GM21423 (cell line): ENCODE data around the gene LEPR.

Experiments used
- ATAC-seq: cut with Tn5 transposase; IDR thresholded peaks from one replicate; pipeline ENCODE4 v1.9.1; 2021; ENCODE audit warnings: mild to moderate bottlenecking, moderate library complexity; ENCODE audit not compliant: unreplicated experiment

LEPR gene

DNA sequence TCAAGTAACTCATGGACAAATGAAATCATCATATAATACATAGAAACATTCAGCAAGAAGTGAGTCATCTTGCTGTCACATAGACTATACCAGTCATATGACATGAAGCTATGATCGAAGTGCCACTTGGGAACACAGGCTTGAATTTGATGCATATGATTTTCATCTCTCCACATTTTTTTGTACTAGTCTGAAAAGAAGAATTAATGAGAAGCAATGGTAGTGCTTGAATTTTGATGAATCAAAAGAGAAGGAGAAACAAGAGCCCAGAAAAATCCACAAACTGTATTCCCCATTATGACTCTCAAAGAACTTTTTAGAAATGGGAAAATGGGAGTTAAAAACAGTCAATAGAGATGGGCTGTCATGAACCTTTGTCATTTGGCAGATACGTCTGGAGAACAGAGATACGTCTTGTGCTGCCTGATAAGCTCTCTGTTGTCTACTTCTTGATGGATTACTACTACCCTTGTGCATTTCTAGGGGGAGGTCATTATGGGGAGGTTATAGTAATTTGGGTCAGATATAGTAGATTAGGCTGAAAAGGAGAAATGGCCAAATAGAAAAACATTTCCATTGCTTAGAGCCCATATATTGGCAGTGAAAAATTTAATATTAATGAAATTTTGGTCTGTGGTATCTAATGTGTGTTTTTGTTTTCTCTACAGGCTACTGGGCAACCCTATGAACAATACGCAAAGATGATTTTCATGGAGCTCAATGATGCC lies 8.0 kb upstream of the LEPR start:
- no peak for ATAC-seq

DNA sequence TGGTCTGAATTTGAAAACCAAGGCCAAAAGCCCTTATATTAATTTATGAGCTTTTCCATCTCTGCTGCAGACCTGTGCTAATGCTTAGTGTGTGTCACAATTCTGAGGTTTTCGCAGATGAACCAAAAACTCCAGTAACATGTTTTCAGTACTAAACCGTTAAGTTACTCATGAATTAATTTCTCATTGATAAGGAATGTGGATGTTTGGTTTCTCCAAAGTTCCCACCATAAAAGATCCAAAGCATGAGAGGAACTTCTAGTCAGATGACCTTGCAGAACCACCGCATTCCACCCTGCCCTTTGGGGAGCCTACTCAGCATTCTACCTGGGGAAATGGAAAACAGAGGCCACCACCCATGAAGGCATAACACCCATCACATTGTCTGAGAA lies 7.5 kb upstream of the LEPR start:
- no peak for ATAC-seq

DNA sequence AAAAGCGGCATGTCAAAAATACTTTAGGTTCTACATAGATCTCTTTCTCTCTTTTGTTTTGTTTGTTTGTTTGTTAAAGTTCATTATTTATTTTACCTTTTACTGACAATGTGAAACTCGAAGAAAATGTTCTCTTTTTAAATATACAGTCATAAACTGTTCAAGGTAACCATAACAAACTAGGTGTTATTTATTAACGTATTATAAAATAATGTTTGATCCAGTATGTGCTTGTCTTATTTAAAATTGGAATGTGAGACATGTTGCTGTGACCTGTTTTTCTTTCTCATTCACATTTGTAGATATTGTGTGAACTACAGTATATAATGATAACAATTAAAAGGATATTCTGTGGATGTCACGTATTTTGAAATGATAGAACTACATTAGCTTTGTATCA lies 5.9 kb upstream of the LEPR start:
- no peak for ATAC-seq

DNA sequence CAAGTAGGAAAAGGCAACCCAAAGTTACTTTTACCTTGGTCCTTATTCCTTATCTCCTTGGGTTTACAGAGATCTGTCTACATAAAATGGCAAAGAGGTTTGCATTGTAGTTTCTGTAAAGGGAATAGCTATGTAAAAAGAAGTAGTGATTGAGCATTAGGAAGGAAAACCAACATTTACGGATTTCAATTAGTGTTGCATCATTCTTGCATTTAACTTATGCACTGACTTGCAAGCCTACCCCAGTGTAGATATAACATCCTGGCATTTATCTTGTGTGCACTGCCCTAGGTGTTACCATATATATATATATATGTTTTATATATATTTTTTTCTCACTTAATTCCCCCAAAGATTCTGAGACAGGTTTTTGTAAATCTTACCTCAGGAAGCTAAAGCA lies 3.7 kb upstream of the LEPR start:
- ATAC-seq = no peak

DNA sequence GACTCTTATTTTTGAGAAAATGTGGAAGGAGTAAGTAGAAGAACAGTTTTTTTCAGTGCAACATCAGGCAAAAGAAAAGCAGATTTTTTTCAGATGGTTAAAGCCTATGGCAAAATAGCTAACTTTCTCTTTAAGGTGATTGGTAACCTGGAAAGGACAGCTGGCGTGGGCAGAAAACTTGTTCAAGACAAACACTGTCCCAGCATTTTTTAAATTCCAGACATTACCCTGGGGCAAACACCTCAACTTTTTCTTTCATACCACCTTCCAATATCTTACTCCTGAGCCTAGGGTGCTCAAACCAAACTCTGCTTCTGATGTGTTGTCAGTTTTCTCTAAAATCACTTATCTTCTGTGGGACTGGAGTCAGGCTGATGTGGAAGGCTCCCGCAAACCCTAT lies 2.7 kb upstream of the LEPR start:
- ATAC-seq = no peak

DNA sequence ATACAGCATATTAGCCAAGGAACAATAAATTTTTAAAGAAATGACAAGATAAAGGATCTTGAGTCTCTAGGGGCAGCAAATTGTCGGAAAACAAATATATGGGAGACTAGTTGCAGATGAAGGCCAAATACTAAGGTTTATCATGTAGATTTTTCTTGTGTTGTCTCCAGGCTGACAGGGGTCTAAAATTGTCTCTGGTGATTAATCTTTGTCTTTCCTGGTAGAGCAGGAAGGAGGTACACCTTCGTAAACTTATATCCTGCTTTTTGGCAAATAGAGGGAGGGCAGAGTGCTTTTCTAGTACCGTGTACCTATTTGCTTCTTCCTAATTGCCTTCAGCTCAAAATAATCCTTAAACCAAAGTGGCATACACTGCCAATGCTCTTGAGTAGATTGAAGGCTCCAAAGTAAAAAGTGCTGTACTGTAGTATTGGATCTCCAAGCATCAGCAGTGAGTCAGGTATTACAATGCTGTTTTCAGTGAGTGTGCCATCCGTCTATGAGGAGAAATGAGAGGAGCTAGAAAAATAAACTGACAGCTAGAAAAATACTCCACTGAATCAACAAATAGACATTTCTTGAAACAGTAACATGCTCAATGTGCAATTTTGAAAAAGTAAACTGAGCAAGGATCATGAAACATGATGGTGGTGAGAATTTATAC lies 1.8 kb upstream of the LEPR start:
- no peak for ATAC-seq

DNA sequence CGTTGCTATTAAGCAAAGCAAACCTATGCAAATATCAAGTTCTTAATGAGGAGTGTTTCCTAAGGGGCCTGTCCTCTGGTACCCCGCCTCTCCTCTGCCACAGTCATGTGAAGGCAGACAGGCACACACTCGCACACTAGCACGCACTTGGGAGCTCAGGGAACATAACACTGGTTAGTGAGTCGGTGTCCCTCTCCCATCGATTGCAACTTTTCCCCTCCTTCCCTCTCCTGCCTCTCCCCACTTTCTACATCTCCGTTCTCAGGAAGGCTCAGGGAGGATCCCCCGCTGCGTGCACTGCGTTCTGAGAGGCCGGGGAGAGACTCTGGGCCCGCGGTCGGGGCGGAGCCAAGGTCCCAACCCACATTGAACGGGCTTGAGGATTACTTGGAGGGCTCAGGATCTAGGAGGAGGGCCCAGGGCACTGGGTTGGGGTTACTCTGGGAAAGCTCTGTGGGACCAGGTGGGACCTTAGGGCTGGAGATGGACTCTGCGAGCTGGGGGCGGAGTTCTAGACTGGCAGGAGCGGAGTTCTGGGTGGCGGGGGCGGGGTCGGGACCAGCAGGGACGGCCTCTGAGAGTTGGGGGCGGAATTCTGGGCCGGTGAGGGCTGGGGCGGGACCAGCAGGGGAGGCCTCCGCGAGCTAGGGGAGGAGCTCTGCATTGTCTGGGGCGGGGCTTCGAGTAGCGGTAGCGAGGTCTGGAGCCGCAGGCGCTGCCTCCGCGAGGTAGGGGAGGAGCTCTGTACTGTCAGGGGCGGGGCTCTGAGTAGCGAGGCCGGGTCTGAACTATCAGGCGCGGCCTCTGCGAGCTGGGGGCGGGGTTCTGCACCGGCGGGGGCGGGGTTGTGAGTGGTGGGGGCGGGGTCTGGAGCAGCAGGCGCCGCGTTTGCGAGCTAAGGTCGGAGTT lies 533 bp upstream of the LEPR start:
- peak; percentile 92 for ATAC-seq

DNA sequence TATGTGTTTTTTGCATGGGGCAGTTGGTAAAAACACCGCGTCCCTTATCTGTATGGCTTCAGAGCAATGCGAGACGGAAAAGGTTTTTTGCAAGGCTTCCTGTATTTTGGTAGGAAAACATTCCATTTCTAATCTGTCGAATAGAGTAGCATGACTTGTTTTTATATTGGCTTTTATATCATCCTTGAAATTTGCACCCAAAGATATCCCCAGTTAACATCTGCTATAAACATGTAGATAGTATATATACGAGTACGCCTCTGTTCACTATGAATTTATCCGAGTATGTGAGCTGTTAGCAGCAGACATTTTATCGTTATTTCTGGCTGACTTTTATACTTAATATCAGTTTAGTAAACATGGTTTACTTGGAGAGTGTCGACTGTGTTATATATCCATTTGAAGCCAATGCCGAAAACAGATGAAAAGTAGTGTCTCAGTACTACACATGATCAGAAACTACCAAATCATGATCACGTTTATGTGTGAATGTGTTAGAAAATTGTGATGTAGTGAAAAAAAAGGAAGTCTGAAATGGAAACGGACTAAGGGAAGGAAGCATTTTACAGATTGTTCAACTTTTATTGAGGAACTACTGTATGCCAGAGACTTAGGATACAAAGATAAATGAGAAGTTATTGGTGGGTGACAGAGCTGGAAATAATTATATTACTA lies 1.0 kb downstream of the LEPR start:
- no peak for ATAC-seq

DNA sequence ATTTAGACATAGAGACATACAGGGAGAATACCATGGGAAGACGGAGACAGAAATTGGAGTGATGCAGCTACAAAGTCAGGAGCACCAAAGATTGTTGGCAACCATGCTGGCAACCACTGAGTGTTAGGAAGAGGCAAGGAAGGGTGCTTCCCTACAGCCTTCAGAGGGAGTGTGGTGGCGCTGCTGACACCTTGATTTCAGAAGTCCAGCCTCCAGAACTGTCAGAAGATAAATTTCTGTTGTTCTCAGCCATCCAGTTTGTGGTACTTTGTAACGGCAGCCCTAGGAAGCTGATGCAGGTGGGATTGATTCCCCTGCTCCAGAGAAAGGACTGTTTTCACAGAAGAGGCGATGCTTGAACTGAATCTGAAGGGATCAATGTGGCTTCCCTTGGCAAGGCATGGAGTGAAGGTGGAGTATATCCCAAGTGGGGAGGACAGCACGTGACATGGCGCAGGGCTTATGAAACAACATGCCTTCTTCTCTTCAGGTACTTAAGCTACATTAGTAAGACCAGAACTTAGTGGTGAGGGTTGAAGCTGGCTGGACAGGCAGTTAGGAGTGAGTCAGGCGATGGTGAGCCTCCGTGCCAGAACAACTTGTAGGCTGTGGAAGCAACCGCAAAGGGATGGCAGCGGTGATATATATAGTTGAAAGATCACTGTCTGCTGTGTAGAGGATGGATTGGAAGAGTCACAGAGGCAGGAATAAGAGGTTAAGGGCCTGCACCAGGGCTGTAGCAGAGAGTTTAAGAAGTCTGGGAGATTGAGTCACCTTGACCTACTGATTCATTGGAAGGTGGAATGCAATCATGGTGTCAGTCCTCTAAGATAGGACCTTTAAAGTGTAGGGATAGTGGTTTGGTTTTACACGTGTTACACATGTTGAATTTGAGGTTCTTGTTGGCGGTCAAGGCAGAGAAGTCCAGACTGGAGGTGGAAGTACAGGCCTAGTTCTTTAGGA lies 2.1 kb downstream of the LEPR start:
- ATAC-seq = no peak

DNA sequence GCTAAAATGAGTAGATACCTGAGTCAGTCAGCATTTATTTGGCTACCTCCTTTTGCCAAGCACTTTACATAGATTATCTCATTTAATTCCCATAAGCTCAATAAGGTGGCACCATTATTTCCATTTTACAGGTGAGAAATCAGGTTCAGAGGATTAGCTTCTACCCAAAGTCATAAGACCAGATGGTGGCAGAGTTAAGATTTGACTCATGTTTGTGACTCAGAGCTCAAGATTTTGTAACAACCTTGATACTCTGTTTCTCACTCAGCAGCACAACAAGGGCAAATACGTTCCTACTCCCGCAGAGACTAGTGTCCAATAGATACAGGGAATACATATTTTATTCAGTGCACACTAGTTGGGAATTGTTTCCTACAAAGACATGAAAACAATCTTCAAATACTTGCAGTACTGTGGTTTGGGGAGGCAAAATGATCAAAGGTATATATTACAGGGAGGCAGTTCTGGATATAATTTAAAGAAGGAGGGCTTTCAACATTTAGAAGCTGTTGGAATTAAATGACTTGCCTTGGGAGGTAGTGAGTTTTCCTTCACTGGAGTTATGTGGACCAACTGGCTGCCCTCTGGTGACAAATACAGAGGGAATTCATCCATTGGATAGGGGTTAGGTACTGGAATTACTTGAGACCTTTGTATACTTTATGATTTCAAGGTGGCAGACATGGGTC lies 3.6 kb downstream of the LEPR start:
- no peak for ATAC-seq

DNA sequence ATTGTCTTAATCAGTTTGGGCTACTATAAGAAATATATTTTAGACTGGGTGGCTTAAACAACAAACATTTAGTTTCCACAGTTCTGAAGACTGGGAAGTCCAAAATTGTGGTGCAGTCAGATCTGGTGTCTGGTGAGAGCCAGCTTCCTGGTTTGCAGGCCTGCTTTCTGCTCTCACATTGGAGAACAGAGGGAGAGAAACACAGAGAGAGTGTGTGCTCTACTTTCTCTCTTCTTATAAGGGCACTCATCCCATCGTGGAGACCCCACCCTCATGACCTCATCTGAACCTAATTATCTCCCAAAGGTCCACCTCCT lies 4.1 kb downstream of the LEPR start:
- no peak for ATAC-seq

DNA sequence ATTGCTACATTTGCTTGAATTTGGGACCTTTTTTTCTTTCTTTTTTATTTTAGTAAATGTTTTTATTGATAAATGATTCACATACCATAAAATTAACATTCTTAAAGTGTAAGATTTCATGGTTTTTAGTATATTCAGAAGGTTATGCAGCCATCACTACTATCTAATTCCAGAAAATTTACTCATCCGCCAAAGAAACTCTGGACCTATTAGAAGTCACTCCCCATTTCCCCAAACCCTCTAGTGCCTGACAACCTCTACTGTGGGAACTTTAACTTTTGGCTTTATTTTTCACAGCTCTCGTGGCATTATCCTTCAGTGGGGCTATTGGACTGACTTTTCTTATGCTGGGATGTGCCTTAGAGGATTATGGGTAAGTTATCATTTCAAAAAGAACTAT lies 4.5 kb downstream of the LEPR start:
- ATAC-seq = no peak

DNA sequence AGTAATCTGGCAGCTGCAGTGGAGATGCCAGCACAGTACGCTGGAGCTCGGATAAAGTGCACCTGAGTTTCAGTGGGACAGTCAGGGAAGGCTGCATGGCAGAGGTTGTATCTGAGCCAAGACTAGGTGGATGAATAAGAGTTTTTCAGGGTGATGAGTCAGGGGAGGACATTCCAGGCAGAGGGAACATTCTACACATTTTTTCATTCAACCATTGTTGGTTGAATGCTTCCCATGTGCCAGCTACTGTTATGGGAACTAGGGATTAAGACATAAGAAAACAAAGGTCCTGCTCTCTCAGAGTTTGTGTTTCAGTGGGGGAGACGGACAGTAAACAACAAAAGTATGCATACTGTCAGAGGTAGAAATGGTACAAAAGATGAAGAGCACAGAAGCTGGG lies 5.2 kb downstream of the LEPR start:
- no peak for ATAC-seq

DNA sequence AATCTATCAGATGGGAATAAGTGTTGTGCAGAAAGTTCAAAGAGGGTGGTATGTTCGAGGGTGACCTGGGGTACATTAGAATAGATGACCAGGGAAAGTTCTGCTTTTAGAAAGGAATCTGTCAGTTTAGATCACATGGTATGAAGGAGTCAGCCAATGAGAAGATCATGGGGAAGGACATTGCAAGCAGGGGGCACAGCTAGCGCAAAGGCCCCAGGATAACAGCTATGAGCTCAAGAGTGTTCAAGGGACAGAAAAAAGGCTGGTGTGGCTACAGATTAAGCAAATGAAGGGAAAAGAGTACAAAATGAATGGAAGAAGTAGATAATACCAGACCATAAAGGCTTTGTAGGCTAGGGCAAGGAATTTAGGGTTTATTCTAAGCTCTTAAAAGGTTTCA lies 8.6 kb downstream of the LEPR start:
- ATAC-seq = no peak

DNA sequence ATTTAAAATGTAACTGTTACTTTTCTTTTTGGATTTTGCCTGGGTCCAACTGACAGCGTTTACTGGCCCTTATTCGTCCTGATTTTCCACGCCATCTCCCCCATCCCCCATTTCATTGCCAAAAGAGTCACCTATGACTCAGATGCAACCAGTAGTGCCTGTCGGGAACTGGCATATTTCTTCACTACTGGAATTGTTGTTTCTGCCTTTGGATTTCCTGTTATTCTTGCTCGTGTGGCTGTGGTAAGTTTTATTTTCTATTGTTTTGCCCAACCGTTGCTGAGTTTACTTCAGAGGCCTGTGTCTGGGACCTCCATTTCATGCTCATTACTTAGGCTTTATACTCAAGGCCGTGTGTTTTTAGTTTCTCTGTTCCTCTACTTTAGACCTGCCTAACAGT lies 9.3 kb downstream of the LEPR start:
- no peak for ATAC-seq

DNA sequence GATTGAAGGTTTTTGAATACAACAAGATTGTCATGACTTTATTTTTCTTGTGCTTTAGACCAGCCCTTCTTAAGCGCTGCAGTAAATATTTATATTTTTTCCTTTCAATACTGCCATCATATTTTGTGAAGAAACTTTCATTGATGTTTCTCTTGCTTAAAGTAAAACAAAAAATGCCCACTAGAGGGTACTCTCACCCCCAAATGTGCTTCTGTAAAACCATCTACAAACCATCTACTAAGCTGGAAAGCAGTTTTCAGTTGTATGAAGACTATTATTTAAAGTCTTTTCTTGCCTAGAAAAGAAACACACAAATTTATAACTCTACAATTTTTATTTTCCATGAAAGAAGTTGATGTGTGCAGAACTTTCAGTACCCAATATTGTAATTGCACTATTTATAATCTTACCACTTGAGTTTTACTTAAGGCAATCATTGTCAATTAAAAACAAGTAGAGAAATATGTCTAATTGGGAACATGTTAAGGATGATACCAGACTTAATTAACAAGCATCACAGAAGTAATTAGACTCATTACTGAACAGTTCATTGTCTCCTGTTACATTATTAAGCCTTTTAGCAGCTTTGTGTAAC lies 10.7 kb downstream of the LEPR start:
- ATAC-seq = no peak

DNA sequence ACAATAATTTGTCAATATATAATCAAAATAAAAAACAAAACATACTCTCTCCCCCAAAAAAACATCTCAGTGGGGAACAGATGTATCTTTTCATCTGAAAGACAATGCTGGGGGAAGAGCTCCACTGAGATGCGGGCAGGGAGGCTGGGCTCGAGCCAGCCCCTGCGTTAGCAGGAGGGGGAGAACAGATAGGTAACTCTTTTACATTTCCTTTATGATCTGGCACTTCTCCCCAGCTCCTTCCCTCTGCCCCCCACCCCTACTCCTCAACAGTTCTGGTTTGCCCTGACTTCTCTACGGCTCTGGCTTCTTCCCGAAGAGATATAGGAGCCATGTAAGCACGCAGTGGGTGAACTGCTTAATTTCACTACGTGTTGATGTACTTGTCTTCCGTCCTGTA lies 12.4 kb downstream of the LEPR start:
- ATAC-seq = no peak

DNA sequence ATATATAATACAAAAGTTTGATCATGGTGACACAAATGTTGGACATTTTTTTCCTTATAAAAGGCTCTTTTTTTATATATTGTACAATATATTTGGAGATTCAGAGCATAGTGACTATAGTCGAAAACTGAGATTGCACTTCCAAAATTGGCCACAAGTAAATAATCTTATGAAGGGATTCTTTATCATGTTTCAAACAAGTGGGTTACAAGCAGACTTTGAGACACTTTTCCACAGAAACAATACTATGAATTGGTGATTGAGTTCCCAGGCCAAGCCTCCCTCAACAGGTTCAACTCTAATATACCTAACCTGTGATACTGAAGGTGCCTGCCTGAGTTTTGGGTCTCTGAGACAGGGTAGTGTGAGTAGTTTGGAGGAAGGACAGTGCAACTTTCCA lies 13.8 kb downstream of the LEPR start:
- ATAC-seq = no peak

DNA sequence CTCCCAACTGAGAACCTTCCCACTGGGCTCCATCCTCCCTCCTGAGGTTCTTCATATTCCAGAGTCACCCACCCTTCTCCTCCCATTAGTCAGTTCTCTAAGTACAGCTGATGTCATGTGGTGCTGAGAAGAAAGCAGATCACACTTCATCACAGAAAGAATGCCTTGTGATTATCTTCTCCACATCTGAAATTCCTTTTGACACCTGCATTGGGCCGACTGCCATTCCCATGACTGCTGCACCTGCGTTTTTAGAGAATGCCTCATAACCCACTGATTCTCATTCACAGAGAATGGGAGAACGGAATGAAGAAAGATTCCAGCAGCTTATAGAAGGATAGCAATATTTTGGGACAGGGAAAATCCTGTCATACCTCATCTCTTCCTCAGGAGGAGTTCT lies 14.3 kb downstream of the LEPR start:
- no peak for ATAC-seq
